ENCODE results near the gene MRPL39.

Gene MRPL39

GRCh38 chr21:25640202-25640942 lies 33.1 kb upstream of the MRPL39 start:
- no peak for TF ChIP-seq ZFX (IDR thresholded peaks at IDR 0.05)
- no peak for TF ChIP-seq CTCF (conservative IDR thresholded peaks at IDR 0.05)
- H3K27ac ChIP-seq, result no peak overlapping the region

- H3K27ac ChIP-seq, result no peak overlapping the region
- TF ChIP-seq CTCF (conservative IDR thresholded peaks at IDR 0.05), result no peak
- no peak for TF ChIP-seq ZFX (IDR thresholded peaks at IDR 0.05)
These were observed 32.4 kb upstream of the MRPL39 start for GRCh38 chr21:25639551-25640201.

GRCh38 chr21:25638660-25639550 lies 31.6 kb upstream of the MRPL39 start, which contains the start of gene JAM2:
TSS of gene JAM2 (plus strand) at chr21:25639258. CDS start at chr21:25639822, 564 bp downstream.
- TF ChIP-seq CTCF (conservative IDR thresholded peaks at IDR 0.05) (no peak), ZFX (IDR thresholded peaks at IDR 0.05) (no peak)
- H3K27ac ChIP-seq, result no peak within 1 kb of the TSS

- TF ChIP-seq CTCF (conservative IDR thresholded peaks at IDR 0.05) (no peak), ZFX (IDR thresholded peaks at IDR 0.05) (no peak)
- no peak overlapping the region for H3K27ac ChIP-seq
These were observed 30.8 kb upstream of the MRPL39 start for GRCh38 chr21:25637851-25638659.

- TF ChIP-seq ZFX (IDR thresholded peaks at IDR 0.05) (no peak), CTCF (conservative IDR thresholded peaks at IDR 0.05) (no peak)
- no peak overlapping the region for H3K27ac ChIP-seq
These were observed 29.4 kb upstream of the MRPL39 start for GRCh38 chr21:25636727-25637126.

GRCh38 chr21:25635310-25635709 lies 28.0 kb upstream of the MRPL39 start:
- no peak overlapping the region for H3K27ac ChIP-seq
- no peak for TF ChIP-seq ZFX (IDR thresholded peaks at IDR 0.05)
- no peak for TF ChIP-seq CTCF (conservative IDR thresholded peaks at IDR 0.05)

Data from C4-2B (cell line).